ENCODE measurements around the gene CA10. TPM values are rescaled to one million over a fixed set of nuclear protein-coding genes. Genes with fewer than 3 reads are reported as not detected.

CA10 gene
- total RNA-seq, 2 donors from 2014 or later, result 0.91 TPM; not detected in 1

- Histone ChIP-seq H3K9me3 (no peaks in the 10 kb centered on the region), H3K4me3 (no peak overlapping the region), H3K27me3 (replicated peaks; ENCODE audit: insufficient read depth) (no peaks in the 10 kb centered on the region), H3K36me3 (no peaks in the 10 kb centered on the region), H3K27ac (no peak overlapping the region), H3K4me1 (replicated peaks) (no peaks in the 10 kb centered on the region)
- 65% methylated on average over 8 of the region's 8 CpGs for WGBS
- TF ChIP-seq CTCF (IDR thresholded peaks at IDR 0.05), result no peak
- no peak for TF ChIP-seq POLR2A (IDR thresholded peaks at IDR 0.05)
- TF ChIP-seq POLR2AphosphoS5 (IDR thresholded peaks at IDR 0.05), result no peak
- intact Hi-C loops (cut with DNase I), result no loop called here
- DNase-seq (ENCODE audit: low spot score), result no peak
Measured at GRCh38 chr17:51992864-51993416, 165.6 kb downstream of the CA10 start.

- Histone ChIP-seq H3K4me1 (replicated peaks) (no peaks in the 10 kb centered on the region), H3K27me3 (replicated peaks; ENCODE audit: insufficient read depth) (no peaks in the 10 kb centered on the region), H3K4me3 (no peak overlapping the region), H3K9me3 (no peaks in the 10 kb centered on the region), H3K36me3 (no peaks in the 10 kb centered on the region), H3K27ac (no peak overlapping the region)
- intact Hi-C loops (cut with DNase I), result no loop called here
- TF ChIP-seq POLR2AphosphoS5 (IDR thresholded peaks at IDR 0.05), result no peak
- TF ChIP-seq POLR2A (IDR thresholded peaks at IDR 0.05), result no peak
- no peak for TF ChIP-seq CTCF (IDR thresholded peaks at IDR 0.05)
- 82% methylated on average over 1 of the region's 1 CpG for WGBS
- DNase-seq (ENCODE audit: low spot score), result no peak
Measured at GRCh38 chr17:51971121-51971520, 187.4 kb downstream of the CA10 start.

GRCh38 chr17:51961689-51962088 lies 196.8 kb downstream of the CA10 start:
- DNase-seq (ENCODE audit: low spot score), result no peak
- Histone ChIP-seq H3K9me3 (no peaks in the 10 kb centered on the region), H3K4me3 (no peak overlapping the region), H3K27me3 (replicated peaks; ENCODE audit: insufficient read depth) (no peaks in the 10 kb centered on the region), H3K4me1 (replicated peaks) (no peaks in the 10 kb centered on the region), H3K27ac (no peak overlapping the region), H3K36me3 (no peaks in the 10 kb centered on the region)
- TF ChIP-seq POLR2A (IDR thresholded peaks at IDR 0.05) (no peak), POLR2AphosphoS5 (IDR thresholded peaks at IDR 0.05) (no peak), CTCF (IDR thresholded peaks at IDR 0.05) (no peak)
- 90% methylated on average over 7 of the region's 7 CpGs for WGBS
- intact Hi-C loops (cut with DNase I), result no loop called here

- Histone ChIP-seq H3K27ac (no peak overlapping the region), H3K4me1 (replicated peaks) (no peaks in the 10 kb centered on the region), H3K4me3 (no peak overlapping the region), H3K9me3 (no peaks in the 10 kb centered on the region), H3K36me3 (no peaks in the 10 kb centered on the region), H3K27me3 (replicated peaks; ENCODE audit: insufficient read depth) (no peaks in the 10 kb centered on the region)
- DNase-seq (ENCODE audit: low spot score), result no peak
- 45% methylated on average over 5 of the region's 5 CpGs for WGBS
- intact Hi-C loops (cut with DNase I), result no loop called here
- TF ChIP-seq POLR2AphosphoS5 (IDR thresholded peaks at IDR 0.05) (no peak), CTCF (IDR thresholded peaks at IDR 0.05) (no peak), POLR2A (IDR thresholded peaks at IDR 0.05) (no peak)
Measured at GRCh38 chr17:51957786-51958185, 200.7 kb downstream of the CA10 start.

GRCh38 chr17:51955245-51955644 lies 203.3 kb downstream of the CA10 start:
- Histone ChIP-seq H3K36me3 (no peaks in the 10 kb centered on the region), H3K27ac (no peak overlapping the region), H3K4me3 (no peak overlapping the region), H3K9me3 (no peaks in the 10 kb centered on the region), H3K27me3 (replicated peaks; ENCODE audit: insufficient read depth) (no peaks in the 10 kb centered on the region), H3K4me1 (replicated peaks) (no peaks in the 10 kb centered on the region)
- intact Hi-C loops (cut with DNase I), result no loop called here
- WGBS, result 69% methylated on average over 2 of the region's 2 CpGs
- no peak for TF ChIP-seq POLR2A (IDR thresholded peaks at IDR 0.05)
- TF ChIP-seq POLR2AphosphoS5 (IDR thresholded peaks at IDR 0.05), result no peak
- TF ChIP-seq CTCF (IDR thresholded peaks at IDR 0.05), result no peak
- DNase-seq (ENCODE audit: low spot score), result no peak
